ENCODE measurements around the gene COL4A4.

Gene COL4A4

DNA sequence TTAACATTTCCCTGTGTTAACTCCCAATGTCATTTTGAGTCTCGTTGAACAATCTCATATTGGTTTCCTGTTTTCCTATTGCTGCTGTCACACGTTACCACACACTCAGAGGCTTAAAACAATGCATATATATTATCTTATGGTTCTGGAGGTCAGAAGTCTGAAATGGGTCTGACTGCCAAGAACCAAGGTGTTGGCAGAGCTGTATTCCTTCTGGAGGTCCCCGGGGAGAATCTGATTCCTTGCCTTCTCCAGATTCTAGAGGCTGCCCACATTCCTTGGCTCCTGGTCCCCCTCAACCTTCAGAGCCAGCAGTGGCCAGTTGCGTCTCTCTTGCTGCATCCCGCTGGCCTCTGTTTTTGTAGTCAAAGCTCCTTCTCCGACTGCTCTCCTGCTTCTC is 17.5 kb downstream of the COL4A4 start:
- TF ChIP-seq POLR2AphosphoS5 (IDR thresholded peaks at IDR 0.05; ENCODE audit: low read depth, low read length) (no peak), TAF1 (IDR thresholded peaks at IDR 0.05; ENCODE audit: borderline replicate concordance, insufficient read depth, low read length) (no peak), FOXP2 (optimal IDR thresholded peaks at IDR 0.05; ENCODE audit: borderline replicate concordance, extremely low read depth, extremely low read length, insufficient read depth) (no peak), SIN3A (IDR thresholded peaks at IDR 0.05; ENCODE audit: borderline replicate concordance, insufficient read depth, low read length) (no peak)
- TF ChIP-seq, protein P1, sequence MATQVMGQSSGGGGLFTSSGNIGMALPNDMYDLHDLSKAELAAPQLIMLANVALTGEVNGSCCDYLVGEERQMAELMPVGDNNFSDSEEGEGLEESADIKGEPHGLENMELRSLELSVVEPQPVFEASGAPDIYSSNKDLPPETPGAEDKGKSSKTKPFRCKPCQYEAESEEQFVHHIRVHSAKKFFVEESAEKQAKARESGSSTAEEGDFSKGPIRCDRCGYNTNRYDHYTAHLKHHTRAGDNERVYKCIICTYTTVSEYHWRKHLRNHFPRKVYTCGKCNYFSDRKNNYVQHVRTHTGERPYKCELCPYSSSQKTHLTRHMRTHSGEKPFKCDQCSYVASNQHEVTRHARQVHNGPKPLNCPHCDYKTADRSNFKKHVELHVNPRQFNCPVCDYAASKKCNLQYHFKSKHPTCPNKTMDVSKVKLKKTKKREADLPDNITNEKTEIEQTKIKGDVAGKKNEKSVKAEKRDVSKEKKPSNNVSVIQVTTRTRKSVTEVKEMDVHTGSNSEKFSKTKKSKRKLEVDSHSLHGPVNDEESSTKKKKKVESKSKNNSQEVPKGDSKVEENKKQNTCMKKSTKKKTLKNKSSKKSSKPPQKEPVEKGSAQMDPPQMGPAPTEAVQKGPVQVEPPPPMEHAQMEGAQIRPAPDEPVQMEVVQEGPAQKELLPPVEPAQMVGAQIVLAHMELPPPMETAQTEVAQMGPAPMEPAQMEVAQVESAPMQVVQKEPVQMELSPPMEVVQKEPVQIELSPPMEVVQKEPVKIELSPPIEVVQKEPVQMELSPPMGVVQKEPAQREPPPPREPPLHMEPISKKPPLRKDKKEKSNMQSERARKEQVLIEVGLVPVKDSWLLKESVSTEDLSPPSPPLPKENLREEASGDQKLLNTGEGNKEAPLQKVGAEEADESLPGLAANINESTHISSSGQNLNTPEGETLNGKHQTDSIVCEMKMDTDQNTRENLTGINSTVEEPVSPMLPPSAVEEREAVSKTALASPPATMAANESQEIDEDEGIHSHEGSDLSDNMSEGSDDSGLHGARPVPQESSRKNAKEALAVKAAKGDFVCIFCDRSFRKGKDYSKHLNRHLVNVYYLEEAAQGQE (IDR thresholded peaks at IDR 0.05; ENCODE audit: insufficient read depth in 1 of 2, low read depth in 2 of 2, low read length in 2 of 2): no peak

DNA sequence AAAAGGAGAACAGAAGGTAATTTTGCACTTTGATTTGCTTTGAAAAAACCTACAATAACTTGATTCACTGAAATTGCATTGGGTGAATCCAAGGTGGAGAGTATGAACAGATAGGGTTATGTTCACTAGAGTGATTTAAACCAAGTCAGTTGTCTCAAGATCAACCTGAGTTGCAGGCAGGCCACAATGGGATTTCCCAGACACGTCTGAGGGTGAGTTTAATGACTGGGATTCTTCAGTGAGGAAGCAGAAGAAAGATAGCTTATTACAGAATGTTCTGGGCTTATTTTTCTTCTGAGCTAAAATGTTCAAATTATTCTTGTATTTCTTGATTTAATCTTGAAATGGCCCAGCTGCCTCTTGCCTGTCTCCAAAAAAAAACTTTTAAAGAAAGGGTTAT is 20.1 kb downstream of the COL4A4 start:
- TF ChIP-seq TAF1 (IDR thresholded peaks at IDR 0.05; ENCODE audit: borderline replicate concordance, insufficient read depth, low read length) (no peak), SIN3A (IDR thresholded peaks at IDR 0.05; ENCODE audit: borderline replicate concordance, insufficient read depth, low read length) (no peak), POLR2AphosphoS5 (IDR thresholded peaks at IDR 0.05; ENCODE audit: low read depth, low read length) (no peak), FOXP2 (optimal IDR thresholded peaks at IDR 0.05; ENCODE audit: borderline replicate concordance, extremely low read depth, extremely low read length, insufficient read depth) (no peak)
- TF ChIP-seq, protein P1 (IDR thresholded peaks at IDR 0.05; ENCODE audit: insufficient read depth in 1 of 2, low read depth in 2 of 2, low read length in 2 of 2): no peak

DNA sequence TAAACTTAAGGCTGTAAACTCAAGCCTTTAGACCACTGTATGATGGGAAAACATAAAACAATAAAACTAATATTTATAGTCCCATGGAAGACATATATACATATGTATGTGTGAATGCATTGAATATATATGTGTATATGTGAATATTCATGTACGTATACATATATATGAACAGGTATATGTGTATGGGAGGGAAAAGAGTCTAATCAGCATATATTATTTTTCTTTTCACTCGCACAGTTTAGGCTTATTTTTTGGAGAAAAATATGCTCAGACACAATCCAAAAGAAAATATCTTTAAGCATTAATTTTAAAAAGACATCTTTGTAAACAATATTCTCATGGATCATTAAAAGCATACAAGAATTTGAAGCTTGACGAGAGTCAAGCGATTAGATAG is 22.7 kb downstream of the COL4A4 start:
- TF ChIP-seq FOXP2 (optimal IDR thresholded peaks at IDR 0.05; ENCODE audit: borderline replicate concordance, extremely low read depth, extremely low read length, insufficient read depth): no peak
- no peak for TF ChIP-seq SIN3A (IDR thresholded peaks at IDR 0.05; ENCODE audit: borderline replicate concordance, insufficient read depth, low read length)
- no peak for TF ChIP-seq POLR2AphosphoS5 (IDR thresholded peaks at IDR 0.05; ENCODE audit: low read depth, low read length)
- TF ChIP-seq, protein P1 (IDR thresholded peaks at IDR 0.05; ENCODE audit: insufficient read depth in 1 of 2, low read depth in 2 of 2, low read length in 2 of 2): no peak
- no peak for TF ChIP-seq TAF1 (IDR thresholded peaks at IDR 0.05; ENCODE audit: borderline replicate concordance, insufficient read depth, low read length)

DNA sequence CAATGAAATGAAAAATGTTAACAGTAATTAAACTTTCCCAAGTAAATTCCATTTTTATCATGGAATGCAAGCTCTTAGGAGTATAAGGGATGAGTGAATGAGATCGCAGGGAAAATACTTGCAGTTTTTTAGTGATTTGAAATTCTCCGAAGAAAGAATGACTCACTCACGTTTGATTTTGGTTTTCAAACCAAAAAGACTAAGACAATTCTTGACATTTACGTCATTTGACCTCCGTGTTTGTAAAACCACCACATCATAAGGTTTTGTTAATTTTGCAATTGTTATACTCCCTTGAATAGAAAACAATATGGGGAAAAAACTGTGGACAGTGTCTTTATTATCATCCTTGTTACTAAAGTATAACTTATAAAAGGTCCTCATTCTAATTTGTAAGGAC is 29.4 kb downstream of the COL4A4 start:
- TF ChIP-seq TAF1 (IDR thresholded peaks at IDR 0.05; ENCODE audit: borderline replicate concordance, insufficient read depth, low read length): no peak
- TF ChIP-seq SIN3A (IDR thresholded peaks at IDR 0.05; ENCODE audit: borderline replicate concordance, insufficient read depth, low read length): no peak
- TF ChIP-seq FOXP2 (optimal IDR thresholded peaks at IDR 0.05; ENCODE audit: borderline replicate concordance, extremely low read depth, extremely low read length, insufficient read depth): no peak
- TF ChIP-seq, protein P1 (IDR thresholded peaks at IDR 0.05; ENCODE audit: insufficient read depth in 1 of 2, low read depth in 2 of 2, low read length in 2 of 2): no peak
- TF ChIP-seq POLR2AphosphoS5 (IDR thresholded peaks at IDR 0.05; ENCODE audit: low read depth, low read length): no peak

DNA sequence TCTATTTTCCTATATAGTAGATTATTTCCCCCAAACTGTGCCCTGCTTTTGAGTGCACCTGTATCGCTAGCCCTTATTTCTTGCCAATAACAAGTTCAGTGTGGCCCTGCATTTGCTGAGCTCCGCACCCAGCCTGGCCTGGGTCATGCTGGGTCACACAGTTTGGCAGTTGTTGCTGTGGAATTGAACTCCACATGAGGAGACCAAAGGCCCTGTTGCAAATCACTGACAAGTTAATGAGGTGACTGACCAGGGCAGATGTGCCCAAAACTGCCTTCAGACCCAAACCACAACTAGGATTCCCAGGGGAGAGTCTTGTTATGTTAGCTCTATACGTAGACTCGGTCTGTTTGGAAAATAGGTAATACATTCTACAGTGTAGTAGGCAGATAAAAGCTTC is 31.0 kb downstream of the COL4A4 start:
- TF ChIP-seq SIN3A (IDR thresholded peaks at IDR 0.05; ENCODE audit: borderline replicate concordance, insufficient read depth, low read length) (no peak), FOXP2 (optimal IDR thresholded peaks at IDR 0.05; ENCODE audit: borderline replicate concordance, extremely low read depth, extremely low read length, insufficient read depth) (no peak), TAF1 (IDR thresholded peaks at IDR 0.05; ENCODE audit: borderline replicate concordance, insufficient read depth, low read length) (no peak), POLR2AphosphoS5 (IDR thresholded peaks at IDR 0.05; ENCODE audit: low read depth, low read length) (no peak)
- TF ChIP-seq, protein P1 (IDR thresholded peaks at IDR 0.05; ENCODE audit: insufficient read depth in 1 of 2, low read depth in 2 of 2, low read length in 2 of 2): no peak
